K562 (cell line): ENCODE measurements around the gene BORA.

Source experiments
- BCLAF1 ChIP-seq, 2 experiments: fragments of 450-650 bp in 1 of 2; IDR thresholded peaks; 2 replicates each; pipeline ENCODE4 v1.6.1; 2011 to 2017; ENCODE audit warnings: low read depth in 2 of 2, antibody characterized with exemption in 1 of 2, borderline replicate concordance in 1 of 2, low read length in 1 of 2, mild to moderate bottlenecking in 1 of 2, mixed read lengths in 1 of 2; ENCODE audit not compliant: control insufficient read depth in 1 of 2
- CHD2 ChIP-seq: IDR thresholded peaks from 2 replicates; pipeline ENCODE4 v1.6.1; 2011; ENCODE audit warnings: low read depth, low read length
- CTCF ChIP-seq, 3 experiments: IDR thresholded peaks in 2 of 3; conservative IDR thresholded peaks in 1 of 3; 2 replicates each; pipeline ENCODE4 v1.5.1; 2011 to 2012; ENCODE audit warnings: low read length in 3 of 3, mild to moderate bottlenecking in 3 of 3, control low read depth in 2 of 3, improper control_type of control experiment in 1 of 3, inconsistent platforms in 1 of 3, low read depth in 1 of 3, mixed read lengths in 1 of 3, moderate library complexity in 1 of 3; ENCODE audit not compliant: insufficient read depth in 2 of 3
- MAX ChIP-seq: sonication (generic); formaldehyde crosslinking; IDR thresholded peaks from 2 replicates; pipeline ENCODE4 v1.9.0; 2022; ENCODE audit warnings: mild to moderate bottlenecking, missing genetic modification reagents
- TCF7L2 ChIP-seq: fragments of 150-350 bp; IDR thresholded peaks from 2 replicates; pipeline ENCODE4 v1.6.1; 2016; ENCODE audit warnings: low read depth, mild to moderate bottlenecking, low read length, moderate library complexity

- TF ChIP-seq MAX (CRISPR knock-in tag) (no peak), CTCF (IDR thresholded peaks at IDR 0.05 in 2 of 3, conservative IDR thresholded peaks at IDR 0.05 in 1 of 3; ENCODE audit: insufficient read depth in 2 of 3, low read depth in 1 of 3, low read length in 3 of 3) (no peak), BCLAF1 (IDR thresholded peaks at IDR 0.05; ENCODE audit: borderline replicate concordance in 1 of 2, control insufficient read depth in 1 of 2, low read depth in 2 of 2, low read length in 1 of 2) (no peak), CHD2 (no peak), TCF7L2 (no peak)
Observed at GRCh38 chr13:72745260-72745659, 17.5 kb downstream of the BORA start.
